ENCODE data around the gene MAN2B2. TPM values are rescaled to one million over a fixed set of nuclear protein-coding genes. Genes with fewer than 3 reads are reported as not detected.

Gene MAN2B2
- total and polyA plus RNA-seq, 8 donors, result 12.7 to 22.9 (median 17.1) TPM

DNA sequence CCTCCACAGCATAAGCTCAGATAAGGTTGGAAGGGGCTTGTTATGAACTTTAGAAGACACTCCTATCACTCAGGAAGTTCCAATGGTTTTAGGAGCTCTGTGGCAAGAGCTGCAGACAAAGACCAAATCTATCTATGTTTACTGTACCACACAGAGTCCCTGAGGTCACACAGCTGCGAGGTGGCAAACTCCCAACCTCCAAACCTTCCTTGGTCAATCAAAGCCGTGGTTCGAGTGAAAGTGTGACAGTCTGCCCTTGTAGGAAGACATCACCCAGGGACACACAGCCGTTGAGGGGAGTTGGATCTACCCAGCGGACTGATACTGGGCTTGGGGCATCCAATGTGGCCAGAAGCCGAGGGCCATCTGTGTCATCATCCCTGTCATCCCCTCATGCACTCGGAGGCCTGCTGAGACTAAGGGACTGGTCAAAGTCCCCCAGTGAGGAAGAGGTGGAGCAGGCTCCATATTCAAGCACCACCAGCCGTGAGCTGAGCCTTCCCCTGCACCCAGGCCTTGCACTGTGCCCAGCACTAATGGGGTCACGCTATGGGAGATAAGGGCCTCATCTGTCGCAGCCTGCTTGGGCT is 26.8 kb downstream of the MAN2B2 start:
- no peak for DNase-seq
- ATAC-seq, result no peak
- peaks cover 0 to 10% (median 5%) of the 10 kb centered on the region in 3 donors for H3K36me3 ChIP-seq
- H3K4me3 ChIP-seq, result no peak overlapping the region
- no peak overlapping the region for H3K27ac ChIP-seq
- H3K9me3 ChIP-seq, result no peaks in the 10 kb centered on the region
- intact Hi-C loops (cut with DNase I), result no loop called here
- WGBS, 2 donors, result 91 to 93% methylated on average over 10 of the region's 10 CpGs
- H3K4me1 ChIP-seq, result no peaks in the 10 kb centered on the region
- FAIRE-seq, result no peak
- TF ChIP-seq, protein P1, sequence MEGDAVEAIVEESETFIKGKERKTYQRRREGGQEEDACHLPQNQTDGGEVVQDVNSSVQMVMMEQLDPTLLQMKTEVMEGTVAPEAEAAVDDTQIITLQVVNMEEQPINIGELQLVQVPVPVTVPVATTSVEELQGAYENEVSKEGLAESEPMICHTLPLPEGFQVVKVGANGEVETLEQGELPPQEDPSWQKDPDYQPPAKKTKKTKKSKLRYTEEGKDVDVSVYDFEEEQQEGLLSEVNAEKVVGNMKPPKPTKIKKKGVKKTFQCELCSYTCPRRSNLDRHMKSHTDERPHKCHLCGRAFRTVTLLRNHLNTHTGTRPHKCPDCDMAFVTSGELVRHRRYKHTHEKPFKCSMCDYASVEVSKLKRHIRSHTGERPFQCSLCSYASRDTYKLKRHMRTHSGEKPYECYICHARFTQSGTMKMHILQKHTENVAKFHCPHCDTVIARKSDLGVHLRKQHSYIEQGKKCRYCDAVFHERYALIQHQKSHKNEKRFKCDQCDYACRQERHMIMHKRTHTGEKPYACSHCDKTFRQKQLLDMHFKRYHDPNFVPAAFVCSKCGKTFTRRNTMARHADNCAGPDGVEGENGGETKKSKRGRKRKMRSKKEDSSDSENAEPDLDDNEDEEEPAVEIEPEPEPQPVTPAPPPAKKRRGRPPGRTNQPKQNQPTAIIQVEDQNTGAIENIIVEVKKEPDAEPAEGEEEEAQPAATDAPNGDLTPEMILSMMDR (IDR thresholded peaks at IDR 0.05), result no peak
- no peaks in the 10 kb centered on the region for H3K27me3 ChIP-seq

DNA sequence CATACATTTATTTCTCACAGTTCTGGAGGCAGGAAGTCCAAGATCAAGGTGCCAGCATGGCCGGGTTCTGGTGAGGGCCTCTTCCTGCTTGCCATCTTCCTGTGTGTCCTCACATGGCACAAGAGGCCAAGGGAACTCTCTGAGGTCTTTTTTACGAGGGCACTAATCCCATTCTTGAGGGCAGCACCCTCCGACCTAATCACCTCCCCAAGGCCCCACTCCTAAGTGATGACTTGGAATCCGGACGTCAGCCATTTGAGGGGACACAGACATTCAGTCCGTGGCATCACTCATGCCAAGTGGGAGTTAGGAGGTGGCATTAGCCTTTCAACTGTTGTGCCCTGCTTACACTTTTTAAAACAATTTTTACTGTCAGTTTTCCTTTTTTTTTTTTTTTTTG is 27.3 kb downstream of the MAN2B2 start:
- ATAC-seq, result no peak
- peaks cover 0 to 10% (median 2%) of the 10 kb centered on the region in 3 donors for H3K36me3 ChIP-seq
- intact Hi-C loops (cut with DNase I), result no loop called here
- TF ChIP-seq, protein P1 (IDR thresholded peaks at IDR 0.05), result no peak
- 95 to 97% methylated on average over 6 of the region's 6 CpGs for WGBS, 2 donors
- H3K27ac ChIP-seq, result no peak overlapping the region
- H3K27me3 ChIP-seq, result no peaks in the 10 kb centered on the region
- H3K9me3 ChIP-seq, result no peaks in the 10 kb centered on the region
- FAIRE-seq, result no peak
- H3K4me3 ChIP-seq, result no peak overlapping the region
- no peak for DNase-seq
- H3K4me1 ChIP-seq, result no peaks in the 10 kb centered on the region

DNA sequence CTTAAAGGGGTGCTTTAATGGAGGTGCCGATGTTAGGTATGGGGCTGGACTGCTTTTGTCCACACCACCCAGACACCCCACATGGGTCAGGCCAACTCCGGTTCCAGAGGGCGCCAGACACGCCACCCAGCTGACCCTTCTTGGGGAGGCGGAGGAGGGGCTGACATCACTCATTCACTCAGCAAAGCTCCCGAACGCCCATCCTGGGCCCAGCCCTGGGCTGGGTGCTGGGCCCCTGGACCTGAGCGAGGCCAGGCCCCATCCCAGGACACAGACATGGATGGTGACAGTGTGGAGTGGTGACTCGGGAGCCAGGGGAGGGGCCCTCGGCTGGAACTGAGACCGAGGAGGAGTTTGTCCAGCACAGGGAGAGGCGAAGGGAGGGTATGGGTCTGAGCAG is 28.1 kb downstream of the MAN2B2 start:
- Histone ChIP-seq H3K27ac (no peak overlapping the region), H3K4me3 (no peak overlapping the region), H3K9me3 (no peaks in the 10 kb centered on the region), H3K4me1 (no peaks in the 10 kb centered on the region), H3K36me3 (peaks cover 0 to 8% (median 2%) of the 10 kb centered on the region in 3 donors), H3K27me3 (no peaks in the 10 kb centered on the region)
- TF ChIP-seq, protein P1 (IDR thresholded peaks at IDR 0.05), result no peak
- 94 to 95% methylated on average over 12 of the region's 12 CpGs for WGBS, 2 donors
- DNase-seq (no peak), FAIRE-seq (no peak), ATAC-seq (no peak)
- intact Hi-C loops (cut with DNase I), result no loop called here

DNA sequence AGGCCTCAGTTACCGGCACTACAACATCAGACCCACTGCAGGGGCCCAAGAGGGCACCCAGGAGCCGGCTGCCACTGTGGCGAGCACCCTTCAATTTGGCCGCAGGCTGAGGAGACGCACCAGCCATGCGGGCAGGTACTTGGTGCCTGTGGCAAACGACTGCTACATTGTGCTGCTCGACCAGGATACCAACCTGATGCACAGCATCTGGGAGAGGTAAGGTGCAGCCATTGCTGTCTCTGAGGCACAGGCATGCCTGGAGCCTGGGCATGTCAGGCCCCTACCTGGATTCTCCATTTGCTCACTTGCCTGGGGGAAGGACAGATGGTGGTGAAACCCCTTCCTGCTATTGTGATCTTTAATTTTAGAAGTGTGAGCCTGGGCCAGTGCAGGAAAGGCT is 30.1 kb downstream of the MAN2B2 start:
- H3K4me1 ChIP-seq, result no peaks in the 10 kb centered on the region
- peaks cover 0 to 7% (median 2%) of the 10 kb centered on the region in 3 donors for H3K36me3 ChIP-seq
- 98 to 99% methylated on average over 8 of the region's 8 CpGs for WGBS, 2 donors
- no peak overlapping the region for H3K4me3 ChIP-seq
- ATAC-seq, result no peak
- no peaks in the 10 kb centered on the region for H3K9me3 ChIP-seq
- TF ChIP-seq, protein P1 (IDR thresholded peaks at IDR 0.05), result no peak
- no peak for FAIRE-seq
- no peak overlapping the region for H3K27ac ChIP-seq
- H3K27me3 ChIP-seq, result no peaks in the 10 kb centered on the region
- intact Hi-C loops (cut with DNase I), result no loop called here
- DNase-seq, result peak in 1 of 6 donors; percentile 12

DNA sequence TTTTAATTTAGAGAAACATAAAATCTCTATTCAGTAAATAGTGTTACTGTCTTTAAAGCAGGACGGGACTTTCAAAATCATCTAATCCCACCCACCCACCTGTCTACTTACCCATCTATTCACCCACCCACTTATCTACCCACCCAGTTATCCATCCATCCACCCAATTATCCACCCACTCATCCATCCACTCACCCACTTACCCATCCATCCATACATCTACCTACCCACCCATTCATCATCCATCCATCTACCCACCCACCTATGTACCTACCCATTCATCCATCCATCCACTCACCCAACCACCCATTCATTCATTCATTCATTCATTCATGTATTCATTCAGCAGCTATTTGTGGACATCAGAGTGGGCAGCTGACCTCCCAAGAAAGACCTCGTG is 30.6 kb downstream of the MAN2B2 start:
- Histone ChIP-seq H3K27ac (no peak overlapping the region), H3K36me3 (peaks cover 0 to 10% (median 2%) of the 10 kb centered on the region in 3 donors), H3K4me3 (no peak overlapping the region), H3K4me1 (no peaks in the 10 kb centered on the region), H3K9me3 (no peaks in the 10 kb centered on the region), H3K27me3 (no peaks in the 10 kb centered on the region)
- intact Hi-C loops (cut with DNase I), result no loop called here
- no peak for DNase-seq
- no peak for FAIRE-seq
- no peak for ATAC-seq
- WGBS, 2 donors, result 99 to 100% methylated on average over 2 of the region's 2 CpGs
- TF ChIP-seq, protein P1 (IDR thresholded peaks at IDR 0.05), result no peak
